Stimulated activated CD8-positive, alpha-beta memory T cell treated with anti-CD3 and anti-CD28 coated beads, Interleukin-7, amount 100 ng/mL, for 1 hour (primary cell): ENCODE measurements around the gene ABCB6.

Experiments
- DNase-seq, 2 donors: peaks; one replicate each; pipeline ENCODE4 v3.0.0-alpha.2; 2020; ENCODE audit warnings: low read depth in 2 of 2

Gene ABCB6

GRCh38 chr2:219184121-219184520, 34.6 kb downstream of the ABCB6 start:
- DNase-seq, result no peak

- DNase-seq, result no peak
Measured at GRCh38 chr2:219183151-219183772, 35.5 kb downstream of the ABCB6 start.

GRCh38 chr2:219182331-219183150, 36.2 kb downstream of the ABCB6 start:
- DNase-seq, result no peak

- no peak for DNase-seq
Measured at GRCh38 chr2:219181531-219181930, 37.2 kb downstream of the ABCB6 start.

GRCh38 chr2:219180961-219181360, 37.8 kb downstream of the ABCB6 start:
- no peak for DNase-seq

- no peak for DNase-seq
Measured at GRCh38 chr2:219179601-219180465, 38.9 kb downstream of the ABCB6 start.

GRCh38 chr2:219178377-219179175, 40.2 kb downstream of the ABCB6 start:
- DNase-seq, result no peak

GRCh38 chr2:219177552-219178376, 41.0 kb downstream of the ABCB6 start, which contains the start of gene RETREG2:
TSS of gene RETREG2 (plus strand) at chr2:219178275. CDS start at chr2:219178353, 78 bp downstream.
- peak; percentile 56 to 63 for DNase-seq

- peak; percentile 68 to 72 for DNase-seq
Measured at GRCh38 chr2:219176818-219177551, 41.8 kb downstream of the ABCB6 start, which contains the start of gene CNPPD1. TSS of gene CNPPD1 (minus strand) at chr2:219176925. CDS start at chr2:219176828, 97 bp downstream.

GRCh38 chr2:219175928-219176817, 42.6 kb downstream of the ABCB6 start:
- DNase-seq, result no peak

GRCh38 chr2:219175486-219175885, 43.3 kb downstream of the ABCB6 start:
- DNase-seq, result no peak

GRCh38 chr2:219174801-219175200, 44.0 kb downstream of the ABCB6 start:
- no peak for DNase-seq

GRCh38 chr2:219174146-219174545, 44.6 kb downstream of the ABCB6 start:
- no peak for DNase-seq

- no peak for DNase-seq
Measured at GRCh38 chr2:219173176-219173575, 45.6 kb downstream of the ABCB6 start.

- DNase-seq, result no peak
Measured at GRCh38 chr2:219172231-219173154, 46.3 kb downstream of the ABCB6 start.

- no peak for DNase-seq
Measured at GRCh38 chr2:219171231-219171651, 47.5 kb downstream of the ABCB6 start.

GRCh38 chr2:219169930-219170654, 48.7 kb downstream of the ABCB6 start, which contains the start of gene SLC23A3:
TSS of gene SLC23A3 (minus strand) at chr2:219170029. CDS start at chr2:219169984, 45 bp downstream.
- no peak for DNase-seq
